B cell (primary cell): ENCODE data around the gene CLDN8.

Source experiments
- CTCF ChIP-seq: fragments of 200-600 bp; IDR thresholded peaks from one replicate; pipeline ENCODE4 v1.8.0; 2022; ENCODE audit warnings: antibody characterized with exemption, mild to moderate bottlenecking
- EZH2 ChIP-seq: IDR thresholded peaks from 2 replicates; pipeline ENCODE4 v1.6.1; 2012; ENCODE audit warnings: borderline replicate concordance, low read depth, mild to moderate bottlenecking, moderate library complexity, low read length; ENCODE audit not compliant: insufficient read depth, poor library complexity, severe bottlenecking

GRCh38 chr21:30223596-30223995 lies 7.7 kb upstream of the CLDN8 start:
- no peak for TF ChIP-seq CTCF
- no peak for TF ChIP-seq EZH2
